Measurements from ENCODE around the gene DPY19L1. TPM values are rescaled to one million over a fixed set of nuclear protein-coding genes. Genes with fewer than 3 reads are reported as not detected.

DPY19L1 gene
- total RNA-seq (2022; extraction: Qiagen RNA extraction; ENCODE audit: low read depth), result 41.6 to 47.0 TPM (median 45.9 TPM) in 5 replicates

GRCh38 chr7:35037211-35037525 lies at the start of gene DPY19L1:
Gene DPY19L1 (minus strand): TSS chr7:35037485. CDS start chr7:35037394, 91 bp downstream.

Other genes starting within 250 kb of the DPY19L1 start
- 1.2 to 2.5 TPM (median 2.2 TPM) in 5 replicates for gene TBX20, start 216.6 kb upstream of the DPY19L1 start, total RNA-seq (2022; extraction: Qiagen RNA extraction; ENCODE audit: low read depth)